GM21515 (cell line): ENCODE results near the gene KLHL40.

ENCODE experiments used
- ATAC-seq: cut with Tn5 transposase; IDR thresholded peaks from one replicate; pipeline ENCODE4 v1.9.1; 2021; ENCODE audit not compliant: unreplicated experiment

KLHL40 gene

DNA sequence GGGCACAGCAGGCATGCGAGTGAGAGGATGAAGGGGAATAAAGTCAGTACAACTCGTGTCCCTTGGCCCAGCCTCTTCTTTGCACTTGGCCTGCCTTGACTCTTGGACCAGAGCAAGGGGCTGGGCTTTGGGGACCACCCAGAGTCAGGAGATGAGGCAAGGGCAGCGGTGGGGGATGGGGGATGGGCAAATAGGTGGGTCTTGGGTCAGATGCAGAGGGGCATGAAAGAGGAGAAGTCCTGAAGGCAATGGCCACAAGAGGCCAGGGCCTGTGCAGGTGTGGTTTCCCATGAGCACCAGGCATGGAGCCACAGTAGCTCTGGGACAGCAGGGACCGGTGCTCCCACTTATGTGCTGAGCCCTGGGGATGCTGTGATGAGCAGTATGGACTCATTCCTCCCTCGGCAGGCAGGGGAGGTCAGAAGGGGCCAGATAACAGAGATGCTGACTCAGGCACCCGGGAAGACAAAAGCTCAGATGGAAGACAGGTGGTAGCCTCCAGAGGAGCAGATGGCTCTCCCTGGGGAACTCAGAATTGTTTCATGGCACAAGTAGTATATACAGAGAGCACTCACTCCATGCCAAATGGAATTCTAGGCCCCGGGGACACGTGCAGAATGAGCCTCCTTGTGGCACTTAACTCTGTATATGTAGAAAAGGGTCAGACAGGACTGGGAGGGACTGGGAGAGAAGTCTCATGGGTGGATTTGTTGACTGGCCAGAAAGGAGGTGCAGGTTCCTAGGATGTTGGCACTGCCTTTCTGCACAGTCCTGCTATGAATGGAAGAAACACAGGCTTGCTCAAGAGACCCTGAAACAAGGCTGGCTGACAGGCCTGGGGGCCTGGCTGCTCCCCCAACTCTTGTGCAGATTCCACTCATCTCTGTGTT, 17.6 kb upstream of the KLHL40 start:
- ATAC-seq = no peak

DNA sequence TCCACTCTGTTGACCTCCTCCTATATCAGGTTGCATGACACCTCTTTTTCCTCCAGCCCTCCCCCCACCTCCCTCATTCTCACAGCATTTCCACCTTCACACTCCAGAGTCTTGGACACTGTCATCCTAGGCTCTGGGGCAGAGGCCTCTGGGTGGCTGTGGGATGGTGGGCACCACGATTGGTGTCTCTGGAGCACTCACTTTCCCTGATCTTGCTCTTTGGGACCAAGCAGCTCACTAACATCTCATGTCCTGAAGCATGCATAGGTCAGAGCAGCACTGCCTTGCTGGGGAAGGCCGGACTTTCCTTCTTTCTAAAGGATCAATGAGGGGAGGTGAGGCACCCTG, 16.9 kb upstream of the KLHL40 start:
- no peak for ATAC-seq

DNA sequence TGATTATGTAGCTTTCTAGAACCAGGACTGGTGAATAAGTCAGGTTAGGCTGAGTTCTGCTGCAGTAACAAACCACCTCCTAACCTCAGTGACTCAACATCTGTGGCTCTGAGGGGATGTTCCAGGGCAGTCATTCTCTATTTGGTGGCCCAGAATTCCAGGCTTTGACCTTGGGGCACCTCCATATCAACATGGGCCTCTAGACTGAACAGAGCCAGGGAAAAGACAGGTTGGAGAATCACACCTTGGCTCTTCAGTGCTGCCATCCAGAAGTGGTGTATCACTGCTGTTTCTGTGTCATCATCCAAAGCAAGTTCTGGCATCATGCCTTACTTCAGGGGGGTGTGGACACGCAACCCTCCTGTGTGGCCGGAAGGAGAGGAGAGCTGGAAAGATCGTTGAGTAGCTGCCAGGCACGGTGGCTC, 16.5 kb upstream of the KLHL40 start:
- no peak for ATAC-seq

DNA sequence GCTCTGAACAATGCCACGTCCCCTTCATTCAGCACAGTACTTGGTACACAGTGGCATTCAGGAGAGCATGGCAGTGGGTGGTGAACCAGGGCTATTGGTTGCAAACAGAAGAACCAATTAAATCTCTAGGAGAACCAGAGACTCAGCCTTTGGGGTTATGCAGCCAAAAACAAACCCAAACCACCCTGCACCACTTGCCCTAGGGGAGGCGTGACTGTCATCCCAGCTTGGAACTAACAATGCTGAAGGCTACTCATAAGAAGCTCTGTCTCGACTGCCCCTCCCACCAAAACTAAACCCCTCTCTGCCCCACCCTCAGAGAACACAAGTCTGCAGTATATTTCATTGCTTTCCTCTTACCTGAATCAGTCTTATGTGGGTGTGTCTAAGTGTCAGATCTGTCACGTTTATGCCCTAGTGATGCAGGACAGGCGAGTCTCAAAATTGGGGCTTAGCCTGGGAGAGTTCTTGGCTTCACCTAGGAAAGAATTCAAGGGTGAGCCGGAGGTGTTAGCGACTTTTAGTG, 15.2 kb upstream of the KLHL40 start:
- ATAC-seq = no peak

DNA sequence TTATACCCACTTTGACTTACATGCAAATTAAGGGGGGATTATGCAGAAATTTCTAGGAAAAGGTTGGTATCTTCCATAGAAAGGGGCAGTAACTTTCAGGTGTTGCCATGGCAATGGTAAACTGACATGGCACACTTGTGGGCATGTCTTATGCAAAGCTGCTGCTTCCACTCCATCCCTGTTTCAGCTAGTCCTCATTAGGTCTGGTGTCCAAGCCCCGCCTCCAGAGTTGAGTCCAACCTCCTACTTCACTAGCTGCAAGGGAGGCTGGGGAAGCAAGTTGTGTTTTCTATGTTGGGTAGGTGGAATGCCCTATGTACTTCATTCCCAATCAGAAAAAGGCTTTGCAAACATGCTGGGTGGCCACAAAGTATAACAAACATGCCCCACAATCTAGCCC, 14.7 kb upstream of the KLHL40 start:
- no peak for ATAC-seq

DNA sequence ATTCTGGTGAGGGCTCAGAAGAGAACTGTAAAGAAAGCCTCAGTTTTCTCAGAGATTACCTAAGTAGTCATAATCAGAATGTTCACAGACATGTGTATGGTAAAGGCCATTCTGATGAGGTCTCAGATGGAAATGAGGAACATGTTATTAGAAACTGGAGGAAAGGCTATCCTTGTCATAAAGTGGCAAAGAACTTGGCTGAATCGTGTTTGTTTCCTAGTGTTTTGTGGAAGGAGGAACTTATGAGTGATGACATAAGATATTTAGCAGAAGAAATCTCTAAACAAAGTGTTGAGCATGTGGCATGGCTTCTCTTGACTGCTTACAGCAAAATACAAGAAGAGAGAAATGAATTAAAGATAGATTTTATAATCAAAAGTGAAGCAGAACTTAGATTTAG, 12.8 kb upstream of the KLHL40 start:
- ATAC-seq = no peak

DNA sequence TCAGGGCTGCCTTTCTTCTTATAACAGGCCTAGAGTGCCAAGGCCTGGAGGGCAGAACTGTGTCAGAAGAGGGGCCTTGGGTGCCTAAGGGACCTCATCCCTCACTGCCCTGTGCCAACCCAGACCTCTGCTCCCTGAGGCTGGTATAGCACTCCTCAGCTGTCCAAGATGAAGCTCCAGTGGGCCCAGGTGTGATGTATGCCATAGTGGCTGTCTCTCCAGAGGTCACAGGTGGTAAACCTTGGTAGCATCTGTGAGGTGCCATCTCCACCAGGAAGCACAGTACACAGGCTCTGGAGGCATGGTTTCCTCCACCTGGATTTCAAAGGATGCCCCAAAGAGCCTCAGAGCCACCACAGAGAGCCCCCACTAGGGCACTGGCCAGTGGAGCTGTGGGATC, 12.3 kb upstream of the KLHL40 start:
- ATAC-seq = no peak

DNA sequence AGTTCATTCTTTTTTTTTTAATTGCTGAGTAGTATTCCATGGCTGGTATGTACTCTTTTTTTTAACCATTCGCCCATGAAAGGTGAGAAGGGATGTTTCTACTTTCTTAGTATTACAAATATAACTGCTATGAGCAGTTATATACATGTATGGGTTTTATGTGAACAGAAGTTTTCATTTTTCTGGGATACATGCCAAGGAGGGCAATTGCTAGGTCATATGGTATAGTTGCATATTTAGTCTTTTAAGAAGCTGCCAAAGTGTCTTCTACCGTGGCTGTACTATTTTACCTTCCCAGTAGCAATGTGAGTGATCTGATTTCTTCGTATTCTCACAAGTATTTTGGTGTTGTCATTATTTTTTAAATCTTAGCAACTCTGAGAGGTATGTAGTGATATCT, 11.2 kb upstream of the KLHL40 start:
- no peak for ATAC-seq

DNA sequence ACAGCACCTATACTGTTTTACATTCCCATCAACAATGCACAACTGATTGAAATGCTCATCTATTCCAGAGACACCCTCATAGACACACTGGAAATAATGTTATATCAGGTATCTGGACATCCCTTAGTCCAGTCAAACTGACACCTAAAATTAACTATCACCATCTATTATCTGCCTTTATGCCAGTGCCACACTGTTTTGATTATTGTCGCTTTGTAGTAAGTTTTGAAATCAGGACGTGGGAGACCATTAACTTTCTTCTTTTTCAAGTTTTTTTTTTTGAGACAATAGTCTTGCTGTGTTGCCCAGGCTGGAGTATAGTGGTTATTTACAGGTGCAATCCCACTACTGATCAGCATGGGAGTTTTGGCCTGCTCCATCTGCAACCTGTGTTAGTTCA, 9.4 kb upstream of the KLHL40 start:
- ATAC-seq = no peak

DNA sequence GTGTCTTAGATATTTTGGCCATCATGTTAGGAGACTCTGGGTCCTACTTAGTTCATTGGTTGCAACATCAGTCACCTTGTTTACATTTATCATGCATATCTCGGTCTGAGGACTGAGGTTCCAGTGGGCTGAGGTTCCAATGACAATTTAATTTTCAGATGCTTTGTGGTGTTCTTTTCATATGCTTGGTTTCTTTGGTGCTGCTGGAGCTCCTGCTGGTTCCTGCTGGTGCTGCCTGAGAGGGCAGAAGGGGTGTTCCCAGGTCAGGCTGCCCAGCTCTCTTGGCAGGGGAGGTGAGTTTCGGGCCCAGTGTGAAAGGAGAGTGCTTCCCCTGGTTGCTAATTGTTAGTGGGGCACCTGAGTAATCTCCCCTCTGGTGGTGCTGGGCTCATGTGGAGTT, 6.9 kb upstream of the KLHL40 start:
- no peak for ATAC-seq

DNA sequence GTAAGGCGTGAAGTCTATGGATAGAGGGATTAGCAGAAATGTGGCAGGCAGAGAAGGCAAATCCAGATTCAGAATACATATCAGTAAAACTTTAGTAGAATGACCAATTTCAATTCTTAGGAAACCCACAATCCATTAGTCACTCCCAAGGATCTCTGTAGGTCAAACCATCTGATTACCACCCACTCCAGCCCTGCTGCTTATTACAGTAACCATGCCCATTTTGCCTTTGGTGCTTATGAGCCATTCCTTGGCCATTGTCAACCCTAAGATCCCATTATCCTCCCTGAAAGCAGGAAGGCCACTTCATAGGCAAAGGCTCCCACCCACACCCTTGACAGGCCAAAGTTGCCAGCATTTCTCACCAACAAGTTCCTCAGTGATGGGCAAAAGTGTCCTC, 5.1 kb upstream of the KLHL40 start:
- no peak for ATAC-seq

DNA sequence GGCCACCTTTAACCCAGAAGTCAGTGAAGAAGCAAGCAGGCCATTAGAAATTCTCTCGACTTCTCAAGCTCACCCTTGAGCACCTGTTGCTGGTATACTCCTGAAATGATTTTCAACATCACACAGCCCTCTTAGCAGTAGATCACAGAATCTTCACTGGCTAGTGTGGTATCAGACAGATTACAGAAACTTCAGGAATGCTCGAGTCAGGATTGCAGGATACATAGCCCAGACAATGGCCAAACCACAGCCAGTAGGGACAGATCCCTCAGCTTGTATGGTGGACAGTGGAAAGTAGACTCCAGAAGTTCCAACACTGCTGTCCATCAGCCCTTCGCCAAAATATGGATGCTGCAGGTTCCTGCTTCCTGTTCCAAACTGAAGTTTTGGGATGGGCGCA, 4.5 kb upstream of the KLHL40 start:
- ATAC-seq = no peak

DNA sequence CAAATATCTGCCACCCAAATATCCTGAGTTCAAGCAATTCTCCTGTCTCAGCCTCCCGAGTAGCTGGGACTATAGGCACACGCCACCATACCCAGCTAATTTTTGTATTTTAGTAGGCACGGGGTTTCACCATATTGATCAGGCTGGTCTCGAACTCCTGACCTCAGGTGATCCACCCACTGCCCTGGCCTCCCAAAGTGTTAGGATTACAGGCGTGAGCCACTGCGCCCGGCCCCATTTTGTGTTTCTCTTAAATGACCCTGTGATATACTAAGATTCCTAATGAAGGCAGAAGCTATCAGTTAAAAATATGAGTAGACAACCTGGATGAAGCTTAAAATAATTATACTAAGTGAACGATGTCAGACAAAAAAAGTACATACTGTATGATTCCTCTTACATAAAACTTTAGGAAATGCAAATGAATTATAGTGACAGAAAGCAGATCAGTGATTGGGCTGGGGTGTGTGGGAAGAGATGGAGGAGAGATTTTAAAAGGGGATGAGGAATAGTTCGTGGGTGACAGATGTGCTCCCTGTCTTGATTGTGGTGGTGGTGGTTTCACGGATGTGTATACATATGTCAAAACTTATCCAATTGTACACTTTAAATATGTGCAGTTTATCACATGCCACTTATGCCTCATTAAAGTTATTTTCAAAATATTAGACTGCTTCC, 3.8 kb upstream of the KLHL40 start:
- no peak for ATAC-seq

DNA sequence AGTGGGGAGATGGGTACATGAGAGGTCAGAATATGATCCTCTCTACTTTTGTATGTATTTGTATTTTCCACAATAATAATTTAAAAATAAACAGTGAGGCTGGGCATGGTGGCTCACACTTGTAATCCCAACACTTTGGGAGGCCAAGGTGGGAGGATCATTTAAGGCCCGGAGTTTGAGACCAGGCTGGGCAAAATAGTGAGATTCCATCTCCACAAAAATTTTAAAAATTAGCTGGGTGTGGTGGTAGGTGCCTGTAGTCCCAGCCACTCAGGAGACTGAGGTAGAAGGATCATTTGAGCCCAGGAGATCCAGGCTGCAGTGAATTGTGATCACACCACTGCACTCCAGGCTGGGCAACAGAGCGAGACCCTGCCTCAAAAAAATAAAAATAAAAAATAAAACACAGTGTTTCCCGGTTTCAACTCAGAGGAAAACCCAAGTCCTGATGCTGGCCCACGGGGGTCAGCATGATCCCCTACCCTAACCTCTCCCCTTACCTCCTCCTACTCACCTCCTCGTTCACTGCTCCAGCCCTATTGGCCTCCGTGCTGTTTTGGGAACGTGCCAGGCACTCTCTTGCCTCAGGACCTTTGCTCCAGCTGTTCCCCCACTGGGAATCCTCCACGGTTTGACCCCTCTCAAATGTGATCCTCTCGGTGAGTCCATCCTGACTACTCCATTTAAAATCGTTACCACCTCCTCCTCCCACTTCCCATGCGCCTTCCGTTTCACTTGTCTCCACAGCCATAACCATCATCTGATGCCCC, 2.9 kb upstream of the KLHL40 start:
- ATAC-seq = no peak

DNA sequence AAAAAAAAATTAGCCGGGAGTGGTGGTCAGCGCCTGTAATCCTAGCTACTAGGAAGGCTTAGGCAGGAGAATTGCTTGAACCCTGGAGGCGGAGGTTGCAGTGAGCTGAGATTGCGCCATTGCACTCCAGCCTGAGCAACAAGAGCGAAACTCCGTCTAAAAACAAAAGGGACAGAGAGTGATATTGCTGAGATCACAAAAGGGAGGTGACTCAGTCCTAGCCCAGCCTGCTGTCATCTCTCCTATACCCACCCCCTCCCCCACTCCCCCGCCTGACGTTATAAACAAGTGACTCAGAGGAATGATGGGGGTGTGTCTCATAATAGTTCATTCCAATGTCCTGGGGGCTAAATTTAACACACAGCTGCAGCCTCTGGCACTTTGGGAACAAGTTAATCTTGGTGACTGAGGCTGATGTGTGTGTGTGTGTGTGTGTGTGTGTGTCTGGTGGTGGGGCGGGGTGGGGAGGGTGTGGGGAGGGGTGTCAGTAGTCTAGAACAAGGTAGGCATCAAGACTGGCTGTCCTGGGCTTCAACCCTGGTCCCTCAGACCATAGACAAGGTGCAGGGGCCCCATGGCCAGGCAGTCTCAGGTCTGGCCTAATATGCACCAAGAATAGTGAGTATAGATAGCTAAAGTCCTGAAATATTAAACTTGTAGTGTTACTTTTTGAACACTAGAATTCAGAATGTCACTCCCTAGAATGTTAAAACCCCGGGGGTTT, 1.3 kb upstream of the KLHL40 start:
- ATAC-seq = no peak

DNA sequence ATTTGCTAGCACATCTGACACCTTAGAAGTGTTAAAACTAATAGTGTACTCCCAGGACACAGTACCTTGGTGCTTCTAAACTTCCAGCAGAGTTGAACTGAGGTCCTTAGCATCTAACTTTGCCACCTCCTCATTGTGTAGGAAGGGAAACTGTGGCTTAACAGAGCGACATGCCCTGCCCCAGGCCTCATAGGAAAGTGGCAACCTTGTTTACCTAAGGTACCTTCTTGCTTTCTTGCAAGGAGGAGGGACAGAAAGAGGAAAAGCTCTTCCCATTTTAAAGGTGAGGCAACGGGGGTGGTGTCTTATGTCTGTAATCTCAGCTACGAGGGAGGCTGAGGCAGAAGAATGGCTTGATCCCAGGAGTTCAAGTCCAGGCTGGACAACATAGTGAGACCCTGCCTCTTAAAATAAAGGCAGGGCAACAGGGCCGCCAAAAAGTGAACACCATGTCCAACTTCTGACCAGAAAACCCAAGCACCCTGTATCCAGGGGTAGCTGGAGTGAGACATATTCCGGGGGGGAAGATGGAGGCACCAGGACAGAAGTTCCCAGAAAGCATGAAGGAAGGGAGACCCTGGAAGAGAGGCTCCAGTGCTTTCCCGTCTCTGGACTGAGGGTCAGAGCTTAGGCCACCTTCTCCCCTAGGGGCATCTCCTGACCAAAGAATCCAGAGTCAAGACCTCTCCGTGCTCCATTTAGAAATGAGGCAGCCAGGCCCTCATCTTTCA, 540 bp upstream of the KLHL40 start:
- ATAC-seq = no peak

DNA sequence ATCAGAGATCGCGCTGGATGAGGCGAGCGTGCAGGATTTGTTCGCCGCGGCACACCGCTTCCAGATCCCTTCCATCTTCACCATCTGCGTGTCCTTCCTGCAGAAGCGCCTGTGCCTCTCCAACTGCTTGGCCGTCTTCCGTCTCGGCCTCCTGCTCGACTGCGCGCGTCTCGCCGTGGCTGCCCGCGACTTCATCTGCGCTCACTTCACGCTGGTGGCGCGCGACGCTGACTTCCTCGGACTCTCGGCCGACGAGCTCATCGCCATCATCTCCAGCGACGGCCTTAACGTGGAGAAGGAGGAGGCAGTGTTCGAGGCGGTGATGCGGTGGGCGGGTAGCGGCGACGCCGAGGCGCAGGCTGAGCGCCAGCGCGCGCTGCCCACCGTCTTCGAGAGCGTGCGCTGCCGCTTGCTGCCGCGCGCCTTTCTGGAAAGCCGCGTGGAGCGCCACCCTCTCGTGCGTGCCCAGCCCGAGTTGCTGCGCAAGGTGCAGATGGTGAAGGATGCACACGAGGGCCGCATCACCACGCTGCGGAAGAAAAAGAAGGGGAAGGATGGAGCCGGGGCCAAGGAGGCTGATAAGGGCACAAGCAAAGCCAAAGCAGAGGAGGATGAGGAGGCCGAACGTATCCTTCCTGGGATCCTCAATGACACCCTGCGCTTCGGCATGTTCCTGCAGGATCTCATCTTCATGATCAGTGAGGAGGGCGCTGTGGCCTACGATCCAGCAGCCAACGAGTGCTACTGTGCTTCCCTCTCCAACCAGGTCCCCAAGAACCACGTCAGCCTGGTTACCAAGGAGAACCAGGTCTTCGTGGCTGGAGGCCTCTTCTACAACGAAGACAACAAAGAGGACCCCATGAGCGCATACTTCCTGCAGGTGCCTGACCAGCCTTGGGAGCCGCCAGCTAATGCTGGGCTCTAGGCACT, 819 bp downstream of the KLHL40 start:
- ATAC-seq = no peak

DNA sequence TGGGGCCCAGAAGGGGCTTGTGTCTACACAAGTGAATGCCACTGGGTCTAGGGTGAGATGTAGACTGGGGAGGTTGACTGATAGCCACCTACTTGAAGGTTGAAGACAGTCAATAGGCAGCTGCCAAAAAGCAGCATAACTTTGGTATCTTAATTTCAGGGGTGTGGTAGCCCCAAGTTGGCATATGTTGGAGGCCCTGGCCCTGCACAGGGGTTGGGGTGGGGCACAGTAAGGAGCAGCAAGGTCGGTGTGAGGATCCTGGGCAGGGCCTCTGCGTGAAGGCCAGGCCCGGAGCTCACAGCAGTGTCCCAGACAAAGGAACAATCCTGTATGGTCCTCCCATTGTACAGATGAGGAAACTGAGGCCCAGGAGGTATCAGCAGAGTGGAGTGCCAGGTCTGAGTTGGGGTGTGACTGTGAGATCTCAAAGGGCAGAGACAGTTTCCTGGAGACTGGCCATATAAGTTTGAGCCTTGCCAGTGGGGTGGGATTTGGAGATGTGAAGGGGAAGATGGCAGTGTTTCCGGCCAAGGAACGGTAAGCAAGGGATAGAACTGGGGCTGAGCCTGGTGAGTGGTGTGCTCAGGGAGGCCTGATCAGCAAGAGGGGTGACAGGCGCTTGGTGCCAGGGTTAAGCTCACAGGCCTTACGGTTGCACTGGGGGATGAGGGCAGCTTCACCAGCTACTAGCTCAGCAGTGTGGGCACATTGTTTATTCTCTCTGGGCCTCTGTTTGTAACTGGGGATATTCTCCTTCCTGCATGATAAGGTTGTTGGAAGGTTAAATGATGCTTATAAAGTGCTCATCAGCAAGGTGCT, 1.7 kb downstream of the KLHL40 start:
- ATAC-seq = no peak
